C4-2B (cell line): ENCODE measurements around the gene MON2.
"Not testable (repeated sequence)": the region's sequence is repeated elsewhere in the genome, so short reads cannot be mapped to it uniquely, and the experiment has no call there.

ENCODE experiments used
- CTCF ChIP-seq: fragments of 450-650 bp; conservative IDR thresholded peaks from 2 replicates; pipeline ENCODE4 v1.5.1; 2017; ENCODE audit warnings: mild to moderate bottlenecking
- ZFX ChIP-seq: fragments of 450-650 bp; IDR thresholded peaks from 2 replicates; pipeline ENCODE4 v1.6.1; 2017

DNA sequence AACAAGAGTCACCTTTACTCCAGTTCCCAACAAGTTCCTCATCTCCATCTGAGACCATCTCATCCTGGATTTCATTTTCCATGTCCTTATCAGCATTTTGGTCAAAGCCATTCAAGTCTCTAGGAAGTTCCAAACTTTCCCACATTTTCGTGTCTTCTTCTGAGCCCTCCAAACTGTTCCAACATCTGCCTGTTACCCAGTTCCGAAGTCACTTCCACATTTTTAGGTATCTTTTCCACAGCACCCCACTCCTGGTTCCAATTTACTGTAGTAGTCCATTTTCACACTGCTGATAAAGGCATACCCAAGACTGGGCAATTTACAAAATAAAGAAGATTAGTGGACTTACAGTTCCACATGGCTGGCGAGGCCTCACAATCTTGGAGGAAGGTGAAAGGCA lies 47.5 kb downstream of the MON2 start:
- not testable (repeated sequence) for TF ChIP-seq CTCF, ZFX
